Measurements from ENCODE around the gene SERPINB1. TPM values are rescaled to one million over a fixed set of nuclear protein-coding genes. Genes with fewer than 3 reads are reported as not detected.

The SERPINB1 gene
- total and polyA plus RNA-seq, 12 donors = 16.3 to 73.7 (median 21.2) TPM

DNA sequence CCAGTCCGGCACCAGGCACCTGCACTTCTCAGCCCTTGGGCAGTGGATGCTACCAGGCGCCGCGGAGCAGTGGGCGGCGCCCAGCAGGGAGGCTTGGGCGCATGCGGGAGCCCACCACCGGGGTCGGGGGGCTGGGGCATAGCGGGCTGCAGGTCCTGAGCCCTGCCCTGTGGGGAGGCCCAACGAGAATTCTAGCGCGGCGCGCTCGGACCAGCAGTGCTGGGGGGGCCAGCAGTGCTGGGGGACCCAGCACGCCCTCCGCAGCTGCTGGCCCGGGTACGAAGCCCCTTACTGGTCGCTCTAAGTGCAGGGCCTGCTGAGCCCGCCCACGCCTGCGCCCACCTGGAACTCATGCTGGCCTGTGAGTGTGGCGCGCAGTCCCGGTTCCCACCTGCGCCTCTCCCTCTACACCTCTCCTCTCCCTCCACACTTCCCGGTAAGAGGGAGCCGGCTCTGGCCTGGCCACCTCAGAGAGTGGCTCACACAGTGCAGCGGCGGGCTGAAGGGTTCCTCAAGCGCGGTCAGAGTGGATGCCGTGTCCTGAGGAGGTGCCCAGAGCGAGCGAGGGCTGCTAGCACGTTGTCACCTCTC is 28.5 kb upstream of the SERPINB1 start:
- intact Hi-C loops (cut with DNase I) = no loop called here
- no peak overlapping the region for H3K4me3 ChIP-seq
- no peaks in the 10 kb centered on the region for H3K36me3 ChIP-seq
- peaks cover 2 to 29% (median 9%) of the 10 kb centered on the region in 9 donors for H3K4me1 ChIP-seq
- no peaks in the 10 kb centered on the region for H3K27me3 ChIP-seq
- DNase-seq (no peak), ATAC-seq (peak in 1 of 8 donors; percentile 29)
- H3K9me3 ChIP-seq = no peaks in the 10 kb centered on the region
- WGBS, 2 donors = 95 to 97% methylated on average over 39 of the region's 39 CpGs
- no peak overlapping the region for H3K27ac ChIP-seq
- TF ChIP-seq CTCF (IDR thresholded peaks at IDR 0.05) = no peak

GRCh38 chr6:2868637-2869036 is 27.0 kb upstream of the SERPINB1 start:
- Histone ChIP-seq H3K27me3 (no peaks in the 10 kb centered on the region), H3K9me3 (no peaks in the 10 kb centered on the region), H3K4me3 (no peak overlapping the region), H3K27ac (no peak overlapping the region), H3K4me1 (peaks cover 0 to 21% (median 4%) of the 10 kb centered on the region in 9 donors), H3K36me3 (no peaks in the 10 kb centered on the region)
- 96 to 99% methylated on average over 6 of the region's 6 CpGs for WGBS, 2 donors
- no peak for ATAC-seq
- DNase-seq = no peak
- intact Hi-C loops (cut with DNase I) = no loop called here
- TF ChIP-seq CTCF (IDR thresholded peaks at IDR 0.05) = no peak

- intact Hi-C loops (cut with DNase I) = no loop called here
- ATAC-seq (no peak), DNase-seq (no peak)
- H3K4me3 ChIP-seq = no peak overlapping the region
- H3K27ac ChIP-seq = peak overlapping the region in 2 of 10 donors; percentile 15 to 45
- TF ChIP-seq CTCF (IDR thresholded peaks at IDR 0.05) = no peak
- H3K9me3 ChIP-seq = no peaks in the 10 kb centered on the region
- no peaks in the 10 kb centered on the region for H3K27me3 ChIP-seq
- H3K4me1 ChIP-seq = peaks cover 0 to 34% (median 4%) of the 10 kb centered on the region in 9 donors
- H3K36me3 ChIP-seq = no peaks in the 10 kb centered on the region
- WGBS, 2 donors = 50 to 62% methylated on average over 8 of the region's 8 CpGs
Observed at GRCh38 chr6:2866171-2866846, 24.6 kb upstream of the SERPINB1 start.

GRCh38 chr6:2865694-2866151 is 24.1 kb upstream of the SERPINB1 start:
- ATAC-seq (peak in 2 of 8 donors; percentile 57 to 63), DNase-seq (no peak)
- intact Hi-C loops (cut with DNase I) = no loop called here
- Histone ChIP-seq H3K36me3 (no peaks in the 10 kb centered on the region), H3K4me3 (no peak overlapping the region), H3K27ac (peak overlapping the region in 2 of 10 donors; percentile 15 to 45), H3K9me3 (no peaks in the 10 kb centered on the region), H3K4me1 (peaks cover 0 to 35% (median 4%) of the 10 kb centered on the region in 9 donors), H3K27me3 (no peaks in the 10 kb centered on the region)
- 43 to 62% methylated on average over 4 of the region's 4 CpGs for WGBS, 2 donors
- no peak for TF ChIP-seq CTCF (IDR thresholded peaks at IDR 0.05)
